Gastroesophageal sphincter (tissue), 2 donors: ENCODE data around the gene MEAF6.

ENCODE experiments used
- EP300 ChIP-seq: sonication (generic); formaldehyde crosslinking; IDR thresholded peaks from one replicate; pipeline ENCODE4 v1.6.1; 2017; ENCODE audit warnings: antibody characterized with exemption, mild to moderate bottlenecking
- POLR2A ChIP-seq, 2 donors: fragments of 450-650 bp; IDR thresholded peaks; one replicate each; pipeline ENCODE4 v1.6.1; 2017; ENCODE audit warnings: antibody characterized with exemption in 2 of 2, mild to moderate bottlenecking in 2 of 2, moderate library complexity in 1 of 2

- TF ChIP-seq EP300: no peak
- TF ChIP-seq POLR2A (IDR thresholded peaks at IDR 0.05): no peak
Measured at GRCh38 chr1:37465593-37466517, 48.7 kb downstream of the MEAF6 start.
